ENCODE results near the gene PRRC2C.

DNA sequence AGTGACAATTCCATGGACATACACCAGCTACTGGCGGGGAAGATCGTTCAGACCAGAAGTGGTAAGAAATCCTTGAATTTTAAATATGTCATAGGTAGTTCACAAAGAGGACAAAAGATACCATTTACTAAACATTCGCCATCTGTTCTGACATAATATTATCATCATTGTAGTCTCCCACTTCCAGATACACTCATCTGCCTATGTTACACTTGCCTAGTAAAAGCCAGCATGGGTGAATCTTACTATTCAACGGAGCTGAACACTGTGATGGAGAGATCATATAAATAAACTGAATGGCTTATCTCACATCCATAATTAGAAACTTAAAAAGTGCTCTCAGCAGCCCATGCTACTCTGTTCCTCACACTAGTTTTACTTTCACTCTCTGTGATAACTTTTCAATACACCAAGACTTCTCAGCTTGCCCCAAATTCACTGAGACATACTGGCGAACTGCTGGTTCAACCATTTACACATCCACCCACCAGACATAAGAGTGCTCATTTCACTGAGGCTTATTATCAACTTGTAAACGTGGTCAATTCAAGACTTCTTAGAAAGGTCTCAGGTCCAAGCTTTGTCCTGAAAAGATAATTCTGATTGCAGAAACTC lies 463 bp upstream of the PRRC2C start:
- TF ChIP-seq, protein P1, sequence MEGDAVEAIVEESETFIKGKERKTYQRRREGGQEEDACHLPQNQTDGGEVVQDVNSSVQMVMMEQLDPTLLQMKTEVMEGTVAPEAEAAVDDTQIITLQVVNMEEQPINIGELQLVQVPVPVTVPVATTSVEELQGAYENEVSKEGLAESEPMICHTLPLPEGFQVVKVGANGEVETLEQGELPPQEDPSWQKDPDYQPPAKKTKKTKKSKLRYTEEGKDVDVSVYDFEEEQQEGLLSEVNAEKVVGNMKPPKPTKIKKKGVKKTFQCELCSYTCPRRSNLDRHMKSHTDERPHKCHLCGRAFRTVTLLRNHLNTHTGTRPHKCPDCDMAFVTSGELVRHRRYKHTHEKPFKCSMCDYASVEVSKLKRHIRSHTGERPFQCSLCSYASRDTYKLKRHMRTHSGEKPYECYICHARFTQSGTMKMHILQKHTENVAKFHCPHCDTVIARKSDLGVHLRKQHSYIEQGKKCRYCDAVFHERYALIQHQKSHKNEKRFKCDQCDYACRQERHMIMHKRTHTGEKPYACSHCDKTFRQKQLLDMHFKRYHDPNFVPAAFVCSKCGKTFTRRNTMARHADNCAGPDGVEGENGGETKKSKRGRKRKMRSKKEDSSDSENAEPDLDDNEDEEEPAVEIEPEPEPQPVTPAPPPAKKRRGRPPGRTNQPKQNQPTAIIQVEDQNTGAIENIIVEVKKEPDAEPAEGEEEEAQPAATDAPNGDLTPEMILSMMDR (conservative IDR thresholded peaks at IDR 0.05; ENCODE audit: low read depth in 2 of 2), result no peak
- TF ChIP-seq POLR2AphosphoS5 (IDR thresholded peaks at IDR 0.05; ENCODE audit: low read depth) (no peak), EZH2phosphoT487 (IDR thresholded peaks at IDR 0.05; ENCODE audit: unreplicated experiment) (no peak), ETS1 (IDR thresholded peaks at IDR 0.05) (no peak), JUNB (IDR thresholded peaks at IDR 0.05; ENCODE audit: unreplicated experiment) (no peak), ZNF114 (CRISPR knock-in tag; IDR thresholded peaks at IDR 0.05) (no peak), EZH2 (IDR thresholded peaks at IDR 0.05; ENCODE audit: low read depth, unreplicated experiment) (no peak), CREB1 (CRISPR knock-in tag; IDR thresholded peaks at IDR 0.05; ENCODE audit: low read depth) (no peak)
